Glutamatergic neuron (in vitro differentiated cells): ENCODE data around the gene PTPRE. TPM values are rescaled to one million over a fixed set of nuclear protein-coding genes. Genes with fewer than 3 reads are reported as not detected.

Experiments used
- DNase-seq: peaks from one replicate; pipeline ENCODE4 v3.0.0; 2022
- H3K27ac Mint-ChIP-seq: one replicate; pipeline ENCODE4 v1.8.0; 2020; ENCODE audit warnings: mild to moderate bottlenecking, mixed read lengths, inconsistent platforms; ENCODE audit not compliant: unreplicated experiment
- H3K27me3 Mint-ChIP-seq: one replicate; pipeline ENCODE4 v1.8.0; 2020; ENCODE audit warnings: mild to moderate bottlenecking, moderate library complexity, mixed read lengths, inconsistent platforms; ENCODE audit not compliant: unreplicated experiment
- H3K36me3 Mint-ChIP-seq: one replicate; pipeline ENCODE4 v1.8.0; 2020; ENCODE audit warnings: mild to moderate bottlenecking, mixed read lengths, inconsistent platforms; ENCODE audit not compliant: unreplicated experiment
- H3K4me1 Mint-ChIP-seq: one replicate; pipeline ENCODE4 v1.8.0; 2020; ENCODE audit warnings: mild to moderate bottlenecking, low read depth, mixed read lengths, inconsistent platforms; ENCODE audit not compliant: unreplicated experiment
- H3K4me3 Mint-ChIP-seq: one replicate; pipeline ENCODE4 v1.8.0; 2020; ENCODE audit warnings: mild to moderate bottlenecking, mixed read lengths, inconsistent platforms; ENCODE audit not compliant: unreplicated experiment
- H3K9me3 Mint-ChIP-seq: one replicate; pipeline ENCODE4 v1.8.0; 2020; ENCODE audit warnings: mild to moderate bottlenecking, moderate library complexity, mixed read lengths, inconsistent platforms; ENCODE audit not compliant: unreplicated experiment
- total RNA-seq: library from RNA; stranded (reverse); fragmentation: NEBNext Ultra II Directional; extraction: Animal tissue kit (Norgen Biotek cat#: 25700); gene quantifications from one replicate; pipeline ENCODE4 v1.2.1, GENCODE V29; 2021; ENCODE audit not compliant: unreplicated experiment
- TF ChIP-seq, protein P1 (sequence below): fragments of 200-600 bp; sonication (generic); IDR thresholded peaks from one replicate; pipeline ENCODE4 v1.5.0; 2021; ENCODE audit not compliant: partially characterized antibody, unreplicated experiment

Gene PTPRE
- total RNA-seq, 1 donor from 2014 or later, result 2.6 TPM

DNA sequence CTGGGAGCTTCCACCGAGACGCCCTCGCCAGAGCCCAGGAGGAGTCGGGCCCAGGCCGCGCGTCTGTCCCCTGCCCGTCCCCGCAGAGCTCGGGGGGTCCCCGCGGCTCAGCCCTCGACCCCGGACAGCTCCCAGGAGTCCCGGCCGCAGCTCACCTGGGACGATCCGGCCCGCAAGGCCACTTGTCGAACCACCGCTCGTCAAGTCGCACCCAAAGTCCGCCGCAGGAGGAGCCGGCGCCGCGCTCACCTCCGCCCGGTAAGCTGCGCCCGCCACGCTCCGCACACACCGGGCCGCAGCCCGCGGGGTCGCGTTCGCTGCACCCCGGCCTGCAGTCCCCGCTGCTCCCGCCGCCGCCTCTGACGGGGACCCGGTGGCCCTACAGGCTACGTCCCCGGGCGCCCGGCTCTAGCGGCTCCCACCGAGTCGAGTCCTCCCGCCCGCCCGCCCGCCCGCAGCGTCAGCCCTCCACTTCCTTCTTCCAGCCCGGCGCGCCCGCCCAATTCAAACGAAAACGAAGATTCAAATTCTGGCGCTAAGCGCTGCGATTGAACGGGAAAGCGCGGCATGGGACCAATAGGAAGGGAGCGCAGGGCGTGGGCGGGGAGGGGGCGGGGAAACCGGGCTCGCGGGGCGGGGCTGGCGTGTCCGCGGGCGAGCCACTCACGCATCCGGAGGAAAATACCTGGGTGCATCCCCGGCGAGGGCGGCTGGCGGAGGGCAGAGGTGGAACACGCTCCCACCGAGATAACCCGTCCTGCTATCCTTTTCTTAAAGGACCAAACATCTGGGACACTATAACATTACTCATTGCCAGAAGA is 219.3 kb downstream of the PTPRE start, which contains the start of gene MKI67:
MKI67 (minus strand) TSS at position 480 of the 821 bp plus-strand sequence. CDS start 756 bp downstream, outside the sequence.
- Mint-ChIP-seq H3K4me3 (peak within 1 kb of the TSS; percentile 89), H3K27me3 (peaks cover 8% of the 10 kb centered on the region), H3K27ac (no peak within 1 kb of the TSS), H3K4me1 (peaks cover 19% of the 10 kb centered on the region), H3K9me3 (peaks cover 4% of the 10 kb centered on the region), H3K36me3 (no peaks in the 10 kb centered on the region)
- TF ChIP-seq, protein P1, sequence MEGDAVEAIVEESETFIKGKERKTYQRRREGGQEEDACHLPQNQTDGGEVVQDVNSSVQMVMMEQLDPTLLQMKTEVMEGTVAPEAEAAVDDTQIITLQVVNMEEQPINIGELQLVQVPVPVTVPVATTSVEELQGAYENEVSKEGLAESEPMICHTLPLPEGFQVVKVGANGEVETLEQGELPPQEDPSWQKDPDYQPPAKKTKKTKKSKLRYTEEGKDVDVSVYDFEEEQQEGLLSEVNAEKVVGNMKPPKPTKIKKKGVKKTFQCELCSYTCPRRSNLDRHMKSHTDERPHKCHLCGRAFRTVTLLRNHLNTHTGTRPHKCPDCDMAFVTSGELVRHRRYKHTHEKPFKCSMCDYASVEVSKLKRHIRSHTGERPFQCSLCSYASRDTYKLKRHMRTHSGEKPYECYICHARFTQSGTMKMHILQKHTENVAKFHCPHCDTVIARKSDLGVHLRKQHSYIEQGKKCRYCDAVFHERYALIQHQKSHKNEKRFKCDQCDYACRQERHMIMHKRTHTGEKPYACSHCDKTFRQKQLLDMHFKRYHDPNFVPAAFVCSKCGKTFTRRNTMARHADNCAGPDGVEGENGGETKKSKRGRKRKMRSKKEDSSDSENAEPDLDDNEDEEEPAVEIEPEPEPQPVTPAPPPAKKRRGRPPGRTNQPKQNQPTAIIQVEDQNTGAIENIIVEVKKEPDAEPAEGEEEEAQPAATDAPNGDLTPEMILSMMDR, result no peak
- DNase-seq, result peak; percentile 90

DNA sequence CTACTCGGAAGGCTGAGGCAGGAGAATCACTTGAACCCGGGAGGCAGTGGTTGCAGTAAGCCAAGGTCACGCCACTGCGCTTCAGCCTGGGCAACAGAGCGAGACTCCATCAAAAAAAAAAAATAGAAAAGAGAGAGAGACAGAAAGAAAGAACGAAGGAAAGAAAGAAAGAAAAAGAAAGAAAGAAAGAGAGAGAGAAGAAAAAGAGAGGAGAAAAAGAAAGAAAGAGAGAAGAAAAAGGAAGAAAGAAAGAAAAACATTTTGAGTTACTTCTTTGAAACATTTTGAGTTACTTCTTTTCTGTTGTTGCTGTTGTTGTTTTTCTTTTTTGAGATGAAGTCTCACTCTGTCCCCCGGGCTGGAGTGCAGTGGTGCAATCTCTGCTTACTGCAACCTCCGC is 221.7 kb downstream of the PTPRE start:
- no peak for DNase-seq
- Mint-ChIP-seq H3K27me3 (peaks cover 8% of the 10 kb centered on the region), H3K27ac (no peak overlapping the region), H3K4me1 (peaks cover 19% of the 10 kb centered on the region), H3K4me3 (no peak overlapping the region), H3K36me3 (no peaks in the 10 kb centered on the region), H3K9me3 (peaks cover 4% of the 10 kb centered on the region)
- TF ChIP-seq, protein P1, result no peak

DNA sequence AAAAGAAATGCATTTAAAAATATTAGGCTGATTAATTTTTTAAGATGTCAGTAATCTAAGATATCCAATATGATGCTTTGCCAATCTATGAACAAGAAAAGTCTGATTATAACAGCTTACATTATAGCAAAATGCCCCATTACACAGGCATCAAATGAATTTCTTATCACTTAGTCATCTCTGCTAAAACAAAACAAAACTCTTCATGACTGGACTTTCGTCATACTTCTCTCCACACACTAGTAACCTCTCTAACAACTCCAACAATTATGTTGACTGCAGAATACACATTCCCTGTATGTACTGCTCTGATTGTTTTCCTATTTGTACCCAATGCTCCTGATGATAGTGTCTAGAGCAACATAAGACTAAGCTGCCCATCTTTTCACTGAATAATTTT is 223.1 kb downstream of the PTPRE start:
- no peak overlapping the region for H3K27ac Mint-ChIP-seq
- H3K4me3 Mint-ChIP-seq, result no peak overlapping the region
- no peaks in the 10 kb centered on the region for H3K36me3 Mint-ChIP-seq
- peaks cover 3% of the 10 kb centered on the region for H3K9me3 Mint-ChIP-seq
- H3K27me3 Mint-ChIP-seq, result peaks cover 7% of the 10 kb centered on the region
- no peak for DNase-seq
- TF ChIP-seq, protein P1, result no peak
- H3K4me1 Mint-ChIP-seq, result peaks cover 10% of the 10 kb centered on the region

Other genes starting within 250 kb of the PTPRE start
- gene FOXI2, start 169.9 kb upstream of the PTPRE start, total RNA-seq, result 0.17 TPM
- gene CLRN3, start 14.2 kb upstream of the PTPRE start, total RNA-seq, result not detected
- 14.7 TPM for gene MKI67, start 219.3 kb downstream of the PTPRE start, total RNA-seq